ENCODE measurements around the gene RAD50.

Gene RAD50

GRCh38 chr5:132661231-132662003 is 104.6 kb downstream of the RAD50 start:
- no peak for DNase-seq (ENCODE audit: low read depth)

GRCh38 chr5:132662004-132662401 is 105.2 kb downstream of the RAD50 start:
- no peak for DNase-seq (ENCODE audit: low read depth)

GRCh38 chr5:132662925-132663770 is 106.4 kb downstream of the RAD50 start:
- no peak for DNase-seq (ENCODE audit: low read depth)

- DNase-seq (ENCODE audit: low read depth), result no peak
These were observed 107.3 kb downstream of the RAD50 start for GRCh38 chr5:132663771-132664695.

GRCh38 chr5:132664696-132665209 is 108.0 kb downstream of the RAD50 start:
- no peak for DNase-seq (ENCODE audit: low read depth)

GRCh38 chr5:132665574-132666080 is 108.8 kb downstream of the RAD50 start:
- DNase-seq (ENCODE audit: low read depth), result no peak

GRCh38 chr5:132666310-132667123 is 109.7 kb downstream of the RAD50 start:
- no peak for DNase-seq (ENCODE audit: low read depth)

GRCh38 chr5:132667309-132667708 is 110.5 kb downstream of the RAD50 start:
- no peak for DNase-seq (ENCODE audit: low read depth)

GRCh38 chr5:132667761-132668705 is 111.3 kb downstream of the RAD50 start:
- no peak for DNase-seq (ENCODE audit: low read depth)

- no peak for DNase-seq (ENCODE audit: low read depth)
These were observed 112.1 kb downstream of the RAD50 start for GRCh38 chr5:132668706-132669454.

- DNase-seq (ENCODE audit: low read depth), result no peak
These were observed 112.7 kb downstream of the RAD50 start for GRCh38 chr5:132669455-132669820.

GRCh38 chr5:132669966-132670882 is 113.4 kb downstream of the RAD50 start:
- no peak for DNase-seq (ENCODE audit: low read depth)

- no peak for DNase-seq (ENCODE audit: low read depth)
These were observed 114.2 kb downstream of the RAD50 start for GRCh38 chr5:132671000-132671399.

- no peak for DNase-seq (ENCODE audit: low read depth)
These were observed 116.7 kb downstream of the RAD50 start for GRCh38 chr5:132673488-132673887.

- no peak for DNase-seq (ENCODE audit: low read depth)
These were observed 117.3 kb downstream of the RAD50 start, which contains the start of gene IL4 for GRCh38 chr5:132673939-132674630. Gene IL4 (plus strand): TSS chr5:132673989. CDS start chr5:132674051, 62 bp downstream.

- no peak for DNase-seq (ENCODE audit: low read depth)
These were observed 118.1 kb downstream of the RAD50 start for GRCh38 chr5:132674671-132675506.
